ENCODE data around the gene ANKRD12. TPM values are rescaled to one million over a fixed set of nuclear protein-coding genes. Genes with fewer than 3 reads are reported as not detected.

The ANKRD12 gene
- total RNA-seq, 1 experiment from 2014 or later = 30.7 TPM

DNA sequence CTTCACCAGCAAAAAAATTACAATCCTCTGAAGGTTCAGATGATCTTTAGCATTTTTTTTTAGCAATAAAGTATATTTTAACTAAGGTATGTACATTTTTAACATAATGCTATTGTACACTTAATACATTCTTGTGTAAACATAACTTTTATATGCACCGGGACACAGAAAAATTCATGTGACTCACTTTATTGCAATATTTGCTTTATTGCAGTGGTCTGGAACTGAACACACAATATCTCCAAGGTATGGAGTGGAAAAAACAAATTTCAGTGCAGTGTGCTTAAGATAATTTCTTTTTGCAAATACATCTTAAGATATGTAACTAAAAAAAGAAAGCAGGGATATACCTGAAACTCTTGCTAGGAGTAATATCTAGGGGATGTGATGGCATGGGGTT is 192.9 kb downstream of the ANKRD12 start:
- DNase-seq (ENCODE audit: low read depth, low spot score) (no peak), ATAC-seq (no peak)
- ChIA-PET POLR2A (interaction anchor here (0.6 to 0.7 kb wide), 2 partner anchors 214 to 484 kb away, joined by 3 to 20 read pairs; no protein-coding TSS in a partner anchor), CTCF (interaction anchor here (0.9 kb wide), 1 partner anchor 53 kb away, joined by 3 read pairs; no protein-coding TSS in a partner anchor)
- Histone ChIP-seq H3K27me3 (ENCODE audit: control insufficient read depth, insufficient read depth, low read length) (no peaks in the 10 kb centered on the region), H3K9me3 (ENCODE audit: control insufficient read depth, insufficient read depth, low read depth, low read length) (peaks cover 4% of the 10 kb centered on the region; the same call in 1 of the 2 replicates), H3K36me3 (ENCODE audit: control insufficient read depth, insufficient read depth, low read length) (no peaks in the 10 kb centered on the region), H3K27ac (ENCODE audit: low read length) (no peak overlapping the region), H3K4me3 (ENCODE audit: low read depth in 2 of 2, low read length in 2 of 2) (no peak overlapping the region), H3K4me1 (ENCODE audit: control insufficient read depth, insufficient read depth, low read length) (no peaks in the 10 kb centered on the region)
- intact Hi-C loops (cut with micrococcal nuclease; ENCODE audit: unreplicated experiment) (no loop called here), in situ Hi-C loops (cut with HindIII; ENCODE audit: low pct_unique_long_range_greater_than_20kb, low sequenced_read_pairs) (no loop called here)
- TF ChIP-seq TCF7L2 (IDR thresholded peaks at IDR 0.05; ENCODE audit: low read depth, low read length) = no peak
- TF ChIP-seq, protein P1, sequence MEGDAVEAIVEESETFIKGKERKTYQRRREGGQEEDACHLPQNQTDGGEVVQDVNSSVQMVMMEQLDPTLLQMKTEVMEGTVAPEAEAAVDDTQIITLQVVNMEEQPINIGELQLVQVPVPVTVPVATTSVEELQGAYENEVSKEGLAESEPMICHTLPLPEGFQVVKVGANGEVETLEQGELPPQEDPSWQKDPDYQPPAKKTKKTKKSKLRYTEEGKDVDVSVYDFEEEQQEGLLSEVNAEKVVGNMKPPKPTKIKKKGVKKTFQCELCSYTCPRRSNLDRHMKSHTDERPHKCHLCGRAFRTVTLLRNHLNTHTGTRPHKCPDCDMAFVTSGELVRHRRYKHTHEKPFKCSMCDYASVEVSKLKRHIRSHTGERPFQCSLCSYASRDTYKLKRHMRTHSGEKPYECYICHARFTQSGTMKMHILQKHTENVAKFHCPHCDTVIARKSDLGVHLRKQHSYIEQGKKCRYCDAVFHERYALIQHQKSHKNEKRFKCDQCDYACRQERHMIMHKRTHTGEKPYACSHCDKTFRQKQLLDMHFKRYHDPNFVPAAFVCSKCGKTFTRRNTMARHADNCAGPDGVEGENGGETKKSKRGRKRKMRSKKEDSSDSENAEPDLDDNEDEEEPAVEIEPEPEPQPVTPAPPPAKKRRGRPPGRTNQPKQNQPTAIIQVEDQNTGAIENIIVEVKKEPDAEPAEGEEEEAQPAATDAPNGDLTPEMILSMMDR (IDR thresholded peaks at IDR 0.05) = no peak
- TF ChIP-seq SIN3A (IDR thresholded peaks at IDR 0.05; ENCODE audit: borderline replicate concordance, insufficient read depth, low read depth, low read length) = no peak
- TF ChIP-seq POLR2AphosphoS5 (IDR thresholded peaks at IDR 0.05; ENCODE audit: low read depth, low read length) = no peak
- TF ChIP-seq, protein P2, sequence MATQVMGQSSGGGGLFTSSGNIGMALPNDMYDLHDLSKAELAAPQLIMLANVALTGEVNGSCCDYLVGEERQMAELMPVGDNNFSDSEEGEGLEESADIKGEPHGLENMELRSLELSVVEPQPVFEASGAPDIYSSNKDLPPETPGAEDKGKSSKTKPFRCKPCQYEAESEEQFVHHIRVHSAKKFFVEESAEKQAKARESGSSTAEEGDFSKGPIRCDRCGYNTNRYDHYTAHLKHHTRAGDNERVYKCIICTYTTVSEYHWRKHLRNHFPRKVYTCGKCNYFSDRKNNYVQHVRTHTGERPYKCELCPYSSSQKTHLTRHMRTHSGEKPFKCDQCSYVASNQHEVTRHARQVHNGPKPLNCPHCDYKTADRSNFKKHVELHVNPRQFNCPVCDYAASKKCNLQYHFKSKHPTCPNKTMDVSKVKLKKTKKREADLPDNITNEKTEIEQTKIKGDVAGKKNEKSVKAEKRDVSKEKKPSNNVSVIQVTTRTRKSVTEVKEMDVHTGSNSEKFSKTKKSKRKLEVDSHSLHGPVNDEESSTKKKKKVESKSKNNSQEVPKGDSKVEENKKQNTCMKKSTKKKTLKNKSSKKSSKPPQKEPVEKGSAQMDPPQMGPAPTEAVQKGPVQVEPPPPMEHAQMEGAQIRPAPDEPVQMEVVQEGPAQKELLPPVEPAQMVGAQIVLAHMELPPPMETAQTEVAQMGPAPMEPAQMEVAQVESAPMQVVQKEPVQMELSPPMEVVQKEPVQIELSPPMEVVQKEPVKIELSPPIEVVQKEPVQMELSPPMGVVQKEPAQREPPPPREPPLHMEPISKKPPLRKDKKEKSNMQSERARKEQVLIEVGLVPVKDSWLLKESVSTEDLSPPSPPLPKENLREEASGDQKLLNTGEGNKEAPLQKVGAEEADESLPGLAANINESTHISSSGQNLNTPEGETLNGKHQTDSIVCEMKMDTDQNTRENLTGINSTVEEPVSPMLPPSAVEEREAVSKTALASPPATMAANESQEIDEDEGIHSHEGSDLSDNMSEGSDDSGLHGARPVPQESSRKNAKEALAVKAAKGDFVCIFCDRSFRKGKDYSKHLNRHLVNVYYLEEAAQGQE (IDR thresholded peaks at IDR 0.05; ENCODE audit: insufficient read depth in 1 of 2, low read depth in 2 of 2, low read length in 1 of 2) = no peak
- no TSS peak for BruUV-seq (replicated peaks)

DNA sequence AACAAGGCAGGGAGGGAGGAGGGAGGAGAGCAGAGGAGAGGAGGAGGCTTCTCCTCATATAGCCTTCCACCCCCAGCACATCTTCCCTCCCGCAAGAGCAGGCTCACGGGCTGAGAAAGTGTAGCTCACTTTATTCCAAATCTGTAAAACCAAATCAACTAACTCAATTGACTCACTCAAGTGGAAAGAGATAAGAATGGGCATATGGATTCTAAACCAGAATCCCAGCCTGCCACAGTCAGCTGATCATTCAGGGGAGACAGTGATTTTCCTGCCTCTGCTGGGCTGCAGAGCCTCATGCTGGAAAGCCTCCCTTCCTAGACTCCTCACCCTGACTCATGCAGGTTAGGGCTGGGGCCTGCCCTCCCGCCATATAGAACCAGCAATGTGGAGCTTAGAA is 193.8 kb downstream of the ANKRD12 start:
- no peak for ATAC-seq
- no peaks in the 10 kb centered on the region for H3K27me3 ChIP-seq (ENCODE audit: control insufficient read depth, insufficient read depth, low read length)
- no peak overlapping the region for H3K27ac ChIP-seq (ENCODE audit: low read length)
- H3K4me1 ChIP-seq (ENCODE audit: control insufficient read depth, insufficient read depth, low read length) = no peaks in the 10 kb centered on the region
- no peak for DNase-seq (ENCODE audit: low read depth, low spot score)
- TF ChIP-seq POLR2AphosphoS5 (IDR thresholded peaks at IDR 0.05; ENCODE audit: low read depth, low read length) (no peak), SIN3A (IDR thresholded peaks at IDR 0.05; ENCODE audit: borderline replicate concordance, insufficient read depth, low read depth, low read length) (no peak), TCF7L2 (IDR thresholded peaks at IDR 0.05; ENCODE audit: low read depth, low read length) (no peak)
- TF ChIP-seq, protein P2 (IDR thresholded peaks at IDR 0.05; ENCODE audit: insufficient read depth in 1 of 2, low read depth in 2 of 2, low read length in 1 of 2) = no peak
- TF ChIP-seq, protein P1 (IDR thresholded peaks at IDR 0.05) = no peak
- no peak overlapping the region for H3K4me3 ChIP-seq (ENCODE audit: low read depth in 2 of 2, low read length in 2 of 2)
- no TSS peak for BruUV-seq (replicated peaks)
- intact Hi-C loops (cut with micrococcal nuclease; ENCODE audit: unreplicated experiment) (loop anchor here (10.0 kb wide), 1 partner anchor 186 kb away; no protein-coding TSS in a partner anchor), in situ Hi-C loops (cut with HindIII; ENCODE audit: low pct_unique_long_range_greater_than_20kb, low sequenced_read_pairs) (no loop called here)
- H3K36me3 ChIP-seq (ENCODE audit: control insufficient read depth, insufficient read depth, low read length) = peaks cover 2% of the 10 kb centered on the region; the same call in 1 of the 2 replicates
- peaks cover 4% of the 10 kb centered on the region; the same call in 1 of the 2 replicates for H3K9me3 ChIP-seq (ENCODE audit: control insufficient read depth, insufficient read depth, low read depth, low read length)
- CTCF ChIA-PET = interaction anchor here (0.6 kb wide), 2 partner anchors 108 to 342 kb away, joined by 3 read pairs; no protein-coding TSS in a partner anchor
- POLR2A ChIA-PET = interaction anchor here (0.6 to 0.7 kb wide), 2 partner anchors 215 to 485 kb away, joined by 3 to 20 read pairs; no protein-coding TSS in a partner anchor
